Activated CD8-positive, alpha-beta memory T cell treated with anti-CD3 and anti-CD28 coated beads for 4 hours (primary cell): ENCODE results near the gene GABRA5.
"Not testable (repeated sequence)": the region's sequence is repeated elsewhere in the genome, so short reads cannot be mapped to it uniquely, and the experiment has no call there.

Source experiments
- DNase-seq, 2 donors: peaks; one replicate each; pipeline ENCODE4 v3.0.0-alpha.2; 2020; ENCODE audit warnings: low read depth in 2 of 2

GABRA5 gene

DNA sequence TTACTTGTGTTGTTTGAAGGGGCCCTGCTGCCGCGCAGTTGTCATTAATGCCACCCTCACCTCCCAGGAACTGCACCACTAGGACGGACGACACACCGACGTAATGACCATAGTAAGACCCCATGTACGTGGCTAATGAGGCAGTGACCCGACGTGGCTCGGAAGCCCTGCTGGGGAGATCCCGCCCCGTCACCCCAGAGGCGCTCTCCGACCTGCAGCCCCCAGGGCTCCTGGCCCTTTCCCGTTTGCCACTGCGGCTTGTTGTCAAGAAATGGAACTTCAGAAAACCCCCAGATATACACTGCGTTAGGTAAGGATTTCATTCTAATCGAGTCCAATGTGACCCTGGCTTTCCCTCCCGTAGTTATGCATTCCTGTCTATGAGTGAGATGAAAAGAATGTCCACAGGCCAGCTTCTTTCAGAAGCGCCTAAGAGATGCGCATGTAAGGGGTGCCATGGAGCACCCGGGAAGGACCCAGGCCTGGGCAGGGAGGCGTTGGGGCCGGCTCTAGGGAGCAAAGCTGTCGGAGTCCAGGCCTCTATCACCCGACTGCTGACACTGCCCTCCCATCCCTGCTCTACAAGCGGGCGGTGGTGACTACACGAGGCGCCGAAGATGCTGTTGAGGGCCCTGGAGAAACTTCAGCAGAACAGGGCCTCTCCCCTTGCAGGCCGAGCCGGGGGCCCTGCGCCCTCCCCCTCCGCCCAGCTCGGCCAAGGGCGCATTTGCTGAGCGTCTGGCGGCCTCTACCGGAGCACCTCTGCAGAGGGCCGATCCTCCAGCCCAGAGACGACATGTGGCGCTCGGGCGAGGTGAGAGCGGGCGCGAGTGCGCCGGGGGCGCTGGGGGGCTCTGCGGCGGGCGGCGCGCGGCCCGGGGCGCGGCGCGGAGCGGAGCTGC lies at the start of gene GABRA5:
TSS of gene GABRA5 (plus strand) at position 765 of the 902 bp plus-strand sequence. CDS start 2,187 bp downstream, outside the sequence.
- no peak for DNase-seq

DNA sequence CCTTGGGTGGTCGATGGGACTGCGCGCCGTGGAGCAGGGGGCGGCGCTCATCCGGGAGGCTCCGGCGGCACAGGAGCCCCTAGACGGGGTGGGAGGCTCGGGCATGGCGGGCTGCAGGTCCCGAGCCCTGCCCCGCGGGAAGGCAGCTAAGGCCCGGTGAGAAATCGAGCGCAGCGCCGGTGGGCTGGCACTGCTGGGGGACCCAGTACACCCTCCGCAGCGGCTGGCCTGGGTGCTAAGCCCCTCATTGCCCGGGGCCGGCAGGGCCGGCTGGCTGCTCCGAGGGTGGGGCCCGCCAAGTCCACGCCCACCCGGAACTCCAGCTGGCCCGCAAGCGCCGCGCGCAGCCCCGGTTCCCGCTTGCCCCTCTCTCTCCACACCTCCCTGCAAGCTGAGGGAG lies 35.7 kb upstream of the GABRA5 start:
- DNase-seq: not testable (repeated sequence)

DNA sequence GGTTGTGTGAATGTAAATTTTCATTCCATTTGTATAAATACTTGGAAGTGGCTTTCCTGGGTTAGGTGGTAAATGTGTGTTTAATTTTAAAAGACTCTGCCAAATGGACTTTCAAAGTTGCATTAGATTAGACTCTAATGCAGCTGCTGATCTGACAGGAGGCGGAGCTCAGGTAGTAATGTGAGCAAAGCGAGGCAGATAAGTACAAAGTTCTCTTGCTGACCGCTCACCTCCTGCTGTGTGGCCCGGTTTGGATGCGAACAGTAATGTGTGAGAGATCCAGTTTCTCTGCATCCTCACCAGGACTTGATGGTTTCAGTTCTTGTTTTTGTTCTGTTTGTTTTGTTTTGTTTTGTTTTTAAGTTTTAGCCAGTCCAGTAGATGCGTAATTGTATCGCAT lies 34.9 kb upstream of the GABRA5 start:
- no peak for DNase-seq

DNA sequence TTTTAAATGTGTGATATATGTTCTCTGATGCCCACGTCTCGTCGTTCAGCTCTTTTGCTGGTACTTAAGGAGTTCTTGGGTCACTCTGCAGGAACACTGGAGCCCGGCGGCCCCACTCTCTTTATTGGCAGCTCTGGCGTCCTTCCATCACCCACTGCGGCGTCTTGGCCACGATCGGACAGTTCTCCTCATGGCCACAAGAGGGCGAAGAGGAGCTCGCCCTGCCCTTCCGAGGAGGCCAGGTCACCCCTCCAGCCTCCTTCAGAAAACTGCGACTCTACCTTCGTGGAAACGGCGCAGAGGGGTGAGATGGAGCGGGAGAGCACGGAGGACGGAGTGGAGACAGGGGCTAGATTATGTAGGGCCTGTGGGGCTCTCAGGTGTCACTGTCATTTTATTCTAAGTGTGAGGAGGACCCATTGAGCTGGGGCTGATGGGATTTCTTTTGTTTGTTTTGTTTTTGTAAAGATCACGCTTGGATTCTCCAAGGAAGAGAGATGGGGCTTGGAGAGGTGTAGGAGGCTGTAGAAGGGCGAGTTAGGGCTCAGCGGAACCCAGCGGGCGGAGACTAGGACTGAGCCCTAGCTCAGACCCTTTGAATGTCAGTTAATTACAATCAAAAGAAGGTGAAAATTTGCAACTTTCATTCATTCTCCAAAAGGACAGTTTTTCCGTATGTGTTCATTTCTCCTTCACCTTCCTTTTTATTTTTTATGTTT lies 28.0 kb upstream of the GABRA5 start:
- DNase-seq: no peak

DNA sequence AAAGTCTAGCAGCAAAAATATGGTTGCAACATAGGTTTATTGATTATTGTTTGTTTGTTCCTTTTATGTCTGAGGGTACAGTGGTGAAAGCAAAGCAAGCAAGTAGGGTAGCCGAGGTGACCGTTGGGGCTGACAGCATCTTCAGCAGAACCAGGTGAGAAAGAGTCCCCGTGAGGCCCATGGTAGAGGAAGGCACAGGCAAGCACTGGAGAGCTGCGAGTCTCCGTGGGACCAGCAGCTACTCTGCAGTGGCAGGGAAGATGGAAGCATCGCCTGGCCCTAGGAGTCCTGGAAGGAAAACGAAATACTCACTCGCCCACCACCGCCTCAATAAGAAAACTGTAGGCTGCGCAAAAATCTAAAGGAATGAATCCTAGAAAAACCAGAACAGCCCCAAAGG lies 25.3 kb upstream of the GABRA5 start:
- no peak for DNase-seq

DNA sequence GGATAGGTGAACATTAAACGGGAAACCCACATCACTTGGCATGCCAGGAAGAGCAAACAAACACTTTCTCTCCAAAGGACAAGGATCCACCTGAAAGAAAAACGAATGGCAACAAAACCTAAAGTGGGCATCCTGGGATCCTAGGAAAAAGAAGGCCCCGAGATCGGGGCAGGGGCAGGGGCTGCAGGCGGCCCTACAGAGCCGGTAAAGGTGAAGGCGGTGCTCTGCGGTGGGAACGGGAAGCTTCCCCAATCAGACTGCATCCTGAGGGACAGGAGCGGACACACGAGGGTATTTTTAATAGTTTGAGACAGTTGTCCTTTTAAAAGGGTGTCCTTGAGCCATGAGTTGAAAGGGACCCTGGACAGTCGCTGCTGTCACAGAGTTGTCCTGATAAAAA lies 24.9 kb upstream of the GABRA5 start:
- no peak for DNase-seq

DNA sequence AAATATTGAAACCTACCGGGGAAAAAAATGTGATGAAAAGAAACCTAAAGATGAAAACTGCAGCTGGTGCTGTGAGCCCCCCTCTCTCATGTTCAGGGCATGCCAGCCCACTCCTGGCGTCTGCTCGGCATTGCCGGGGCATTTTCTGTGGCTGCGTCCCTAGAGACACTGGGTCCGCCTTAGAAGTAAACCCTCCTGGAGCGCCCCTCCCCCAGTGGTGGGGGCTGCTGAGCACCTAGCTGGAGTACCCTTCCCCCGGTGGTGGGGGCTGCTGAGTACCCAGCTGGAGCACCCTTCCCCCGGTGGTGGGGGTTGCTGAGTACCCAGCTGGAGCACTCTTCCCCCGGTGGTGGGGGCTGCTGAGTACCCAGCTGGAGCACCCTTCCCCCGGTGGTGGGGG lies 24.5 kb upstream of the GABRA5 start:
- DNase-seq: no peak

DNA sequence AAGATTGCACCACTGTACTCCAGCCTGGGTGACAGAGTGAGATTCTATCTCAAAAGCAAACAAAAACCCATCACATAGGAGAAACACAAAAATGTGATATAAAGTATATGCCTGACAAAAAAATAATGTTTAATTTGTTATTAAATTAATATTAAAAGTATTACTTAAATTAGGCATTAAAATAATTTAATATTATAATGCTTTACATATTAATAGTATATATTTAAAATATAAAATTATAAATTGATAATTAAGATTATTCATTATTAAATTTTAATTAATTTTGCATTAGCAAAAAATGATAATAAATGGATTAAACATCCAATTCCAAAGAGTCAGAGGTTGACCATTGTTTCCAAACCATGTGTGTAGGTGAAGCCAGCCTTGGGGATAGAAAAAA lies 22.0 kb upstream of the GABRA5 start:
- DNase-seq: no peak

DNA sequence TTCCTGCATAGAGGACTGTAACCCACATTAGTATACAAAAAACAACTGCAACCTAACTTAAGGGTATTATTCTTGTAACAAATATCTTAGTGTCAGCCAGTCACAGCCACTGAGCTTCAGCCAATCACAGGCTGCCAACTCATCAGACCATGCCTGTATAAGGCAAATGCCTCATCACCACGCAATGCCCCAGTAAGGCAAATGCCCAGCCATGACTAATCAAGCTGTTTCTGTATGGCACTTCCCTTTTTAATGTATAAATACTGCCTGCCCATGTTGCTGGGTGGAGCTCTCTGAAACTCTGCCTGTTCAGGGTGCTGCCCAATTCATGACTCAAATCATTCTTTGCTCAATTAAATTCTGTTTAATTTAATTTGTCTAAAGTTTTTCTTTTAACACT lies 18.4 kb upstream of the GABRA5 start:
- no peak for DNase-seq

DNA sequence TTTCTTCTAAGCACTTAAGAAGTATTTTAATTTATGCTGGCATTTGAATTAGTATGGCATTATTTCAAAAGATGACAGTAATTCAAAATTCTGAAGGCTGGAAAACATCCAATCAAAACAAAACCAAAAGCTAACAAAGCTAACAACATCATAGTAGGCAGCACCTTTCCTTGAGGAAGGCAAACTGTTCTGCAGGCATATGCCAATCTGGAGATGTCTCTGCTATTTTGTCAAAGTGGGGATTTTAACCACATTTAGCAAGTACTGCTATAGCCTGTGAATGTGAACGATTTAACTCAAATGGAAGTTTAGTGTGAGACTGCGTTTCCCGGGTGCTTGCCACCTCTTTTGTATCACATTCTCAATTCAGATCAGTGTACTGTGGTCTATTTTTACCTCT lies 16.7 kb upstream of the GABRA5 start:
- DNase-seq: no peak

DNA sequence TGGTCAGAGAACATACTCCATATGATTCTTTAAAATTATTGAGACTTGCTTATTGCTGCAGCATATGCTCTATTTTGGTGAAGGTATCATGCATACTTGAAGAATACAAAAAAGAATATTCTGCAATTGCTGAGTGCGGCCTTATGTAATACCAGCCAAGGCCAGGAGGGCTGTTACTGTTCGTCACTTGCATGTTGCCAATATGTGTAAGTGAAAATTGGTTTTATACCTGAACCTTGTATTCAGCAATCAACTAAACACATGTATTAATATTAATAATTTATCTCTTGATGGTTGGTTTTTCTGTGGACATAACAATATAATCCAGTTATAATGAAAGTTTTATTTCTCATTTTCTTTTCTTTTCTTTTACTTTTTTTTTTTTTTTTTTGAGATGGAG lies 13.9 kb upstream of the GABRA5 start:
- DNase-seq: no peak

DNA sequence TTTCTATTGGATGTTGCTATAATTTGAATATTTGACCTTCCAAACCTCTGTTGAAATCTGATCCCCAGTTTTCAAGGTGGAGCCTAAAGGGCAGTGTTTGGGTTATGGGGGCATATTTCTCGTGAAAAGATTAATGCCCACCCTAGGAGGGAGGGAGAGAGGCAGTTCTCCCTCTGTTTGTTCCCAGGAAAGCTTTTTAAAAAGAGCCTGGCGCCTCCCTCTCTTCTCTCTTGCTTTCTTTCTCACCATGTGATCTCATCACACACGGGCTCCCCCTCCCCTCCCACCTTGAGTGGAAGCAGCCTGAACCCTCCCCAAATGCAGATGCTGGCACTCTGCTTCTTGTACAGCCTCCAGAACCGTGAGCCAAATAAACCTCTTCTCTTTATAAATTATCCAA lies 12.4 kb upstream of the GABRA5 start:
- DNase-seq: no peak

DNA sequence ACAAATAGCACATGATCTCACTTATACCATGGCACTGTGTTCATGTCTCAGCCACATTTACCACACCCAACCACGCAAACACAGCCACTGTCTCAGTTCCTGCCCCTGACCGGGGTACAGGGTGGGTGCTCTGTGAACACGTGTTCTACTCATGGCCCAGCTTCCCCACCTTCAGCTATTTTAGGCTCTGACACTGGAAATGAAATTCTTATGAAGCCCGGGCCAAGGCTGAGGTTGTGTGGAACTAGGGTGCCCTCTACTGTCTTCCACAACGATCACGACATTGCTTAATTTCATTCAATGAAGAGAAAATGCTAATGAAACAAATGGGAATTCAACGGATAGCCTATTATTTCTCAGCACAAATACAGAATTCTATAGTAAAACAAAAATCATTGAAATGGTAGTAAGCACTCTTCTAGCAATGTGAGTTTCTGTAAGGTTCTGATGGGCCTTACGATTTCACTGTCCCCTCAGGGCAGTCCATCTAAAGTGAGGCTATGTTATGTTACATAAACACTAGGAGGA lies 2.1 kb upstream of the GABRA5 start:
- DNase-seq: no peak

DNA sequence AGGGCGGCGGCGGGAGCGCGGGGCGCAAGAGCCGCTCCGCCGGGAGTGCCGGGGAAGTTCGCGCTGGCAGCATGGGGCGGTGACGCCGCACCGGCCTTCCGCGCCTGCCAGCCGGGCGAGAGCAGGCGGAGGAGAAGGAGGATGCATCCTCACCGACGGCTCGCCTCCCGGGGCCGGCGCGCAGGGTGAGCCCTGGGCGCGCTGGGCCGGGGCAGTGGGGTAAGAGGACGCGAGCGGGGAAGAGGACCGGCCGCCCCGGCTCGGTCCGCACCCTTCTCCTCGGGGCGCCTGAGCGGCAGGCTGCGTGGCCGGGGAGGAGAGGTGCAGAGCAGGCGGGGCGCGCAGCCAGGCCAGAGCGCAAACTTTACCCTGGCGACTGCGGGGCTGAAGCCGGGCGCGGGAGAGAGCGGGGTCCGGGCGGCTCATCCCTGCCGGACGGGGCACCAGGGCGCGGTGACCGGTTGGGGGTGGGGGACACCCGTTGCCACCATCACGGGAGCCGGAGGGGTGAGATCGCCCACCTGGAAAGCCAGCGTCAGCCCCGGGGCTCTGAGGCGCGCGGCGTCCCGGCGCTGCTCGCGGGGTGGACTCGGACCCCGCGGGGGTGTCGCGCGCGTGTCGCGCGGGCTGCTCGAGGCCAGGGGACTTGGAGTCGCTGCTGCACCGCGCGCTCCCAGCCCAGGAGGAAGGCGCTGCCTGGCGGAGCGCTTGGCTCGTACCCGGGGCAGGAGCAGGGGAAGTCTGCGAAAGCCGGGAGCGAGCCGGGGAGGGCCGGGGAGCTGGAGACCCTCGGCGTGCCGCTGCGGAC lies 542 bp downstream of the GABRA5 start:
- no peak for DNase-seq

DNA sequence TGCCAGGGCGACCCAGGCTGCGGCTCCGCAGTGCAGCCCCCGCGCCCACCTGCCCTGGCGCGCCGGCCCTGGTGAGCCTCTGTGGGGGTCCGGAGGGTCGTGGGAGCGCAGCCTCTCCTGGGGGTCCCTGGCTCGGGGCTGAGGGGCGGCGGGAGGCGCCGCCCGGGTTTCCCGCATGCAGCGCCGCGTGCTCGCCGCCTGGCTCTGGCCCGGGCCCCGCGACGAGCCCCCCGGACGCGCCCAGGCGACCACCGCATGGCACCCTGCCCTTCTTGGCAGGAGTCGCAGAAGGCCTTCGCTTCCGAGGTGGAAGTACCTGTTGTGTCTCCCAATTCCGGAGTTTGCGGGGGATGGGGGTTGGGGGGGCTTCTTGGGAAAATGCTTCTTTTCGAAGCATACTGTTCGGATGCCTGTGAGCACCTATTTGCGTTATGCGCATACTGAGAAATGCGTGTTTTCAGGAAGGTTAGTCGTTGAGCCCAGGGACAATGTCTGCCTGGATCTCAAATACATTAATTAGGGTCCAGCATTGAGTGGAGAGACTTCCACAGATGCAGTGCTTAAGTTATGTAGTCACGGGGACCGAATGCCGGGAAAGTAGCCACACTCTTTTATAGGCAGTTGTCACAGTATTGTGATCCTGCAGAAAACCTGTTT lies 1.3 kb downstream of the GABRA5 start:
- no peak for DNase-seq

DNA sequence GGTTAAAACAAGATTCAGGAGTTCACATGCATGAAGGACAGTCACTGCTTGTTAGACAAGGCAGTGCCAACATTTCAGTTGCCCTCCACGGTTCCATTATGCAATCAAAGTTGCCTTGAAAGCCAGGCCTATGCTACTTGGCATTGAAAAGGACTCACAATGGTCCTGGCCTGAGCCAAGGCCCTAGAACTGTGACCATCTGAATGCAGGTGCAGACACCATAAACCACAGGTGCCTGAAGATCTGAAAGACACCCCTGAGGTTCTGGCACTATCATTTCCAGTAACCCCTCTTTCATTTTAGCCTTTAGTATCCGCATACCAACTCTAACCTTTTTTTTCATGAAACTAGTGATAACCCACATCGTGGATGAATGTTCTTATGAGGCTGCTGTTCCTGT lies 2.8 kb downstream of the GABRA5 start:
- no peak for DNase-seq

DNA sequence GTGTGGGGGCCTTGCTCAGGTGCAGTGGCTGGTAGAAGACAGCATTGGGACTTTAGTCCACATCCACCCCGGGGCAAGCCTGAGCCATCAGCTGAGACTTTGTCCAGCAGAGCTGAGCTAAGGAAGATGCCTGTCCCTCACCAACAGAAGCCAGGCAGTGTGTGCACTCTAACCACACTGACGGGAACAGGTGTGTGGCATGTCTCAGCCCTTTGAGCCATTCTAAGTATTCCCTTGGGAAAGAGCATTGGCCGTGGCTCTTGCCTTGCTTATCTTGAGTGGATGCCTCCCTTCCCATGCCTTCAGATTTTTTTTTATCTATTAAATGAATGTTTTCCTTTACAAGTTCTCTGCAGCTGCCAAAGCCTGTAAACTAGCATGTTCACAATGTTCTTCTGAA lies 3.5 kb downstream of the GABRA5 start:
- no peak for DNase-seq

DNA sequence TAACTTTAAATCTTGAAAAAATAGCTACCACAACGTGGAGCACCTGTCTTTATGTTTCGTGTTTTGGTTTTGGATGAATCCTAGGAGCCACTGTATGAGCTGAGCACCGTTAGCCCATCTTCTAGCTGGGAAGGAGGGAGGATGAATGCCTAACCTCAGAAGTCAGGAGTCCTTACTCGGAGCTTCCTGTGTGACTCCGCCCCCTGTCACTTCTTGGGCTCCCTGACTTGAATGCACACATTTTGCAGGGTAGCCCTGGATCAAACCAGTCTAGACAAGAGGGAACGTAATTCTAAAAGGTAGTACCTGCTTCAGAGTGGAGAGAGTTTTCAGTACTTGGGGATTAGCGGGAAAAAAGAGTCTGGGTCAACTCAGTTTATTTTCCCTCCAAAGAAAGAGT lies 5.3 kb downstream of the GABRA5 start:
- DNase-seq: no peak

DNA sequence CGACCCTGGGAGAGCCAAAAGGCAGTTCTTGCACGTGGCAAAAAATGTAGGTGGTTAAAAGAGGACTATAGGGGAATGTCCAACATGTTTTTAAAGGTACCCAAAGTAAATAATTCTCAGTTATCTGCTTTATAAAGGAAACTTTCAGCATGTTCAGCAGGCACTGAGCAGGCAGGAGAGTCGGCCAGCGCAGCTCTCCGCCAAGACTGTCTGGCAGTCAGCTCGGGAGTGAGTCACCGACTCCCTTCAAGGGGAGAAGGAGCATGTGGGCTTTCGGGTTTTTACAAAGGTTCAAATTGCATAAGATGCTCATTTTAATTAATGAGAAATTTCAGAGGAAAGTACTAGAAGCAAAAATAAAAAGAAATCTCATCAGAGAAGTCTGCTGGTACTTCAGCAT lies 7.0 kb downstream of the GABRA5 start:
- DNase-seq: no peak

DNA sequence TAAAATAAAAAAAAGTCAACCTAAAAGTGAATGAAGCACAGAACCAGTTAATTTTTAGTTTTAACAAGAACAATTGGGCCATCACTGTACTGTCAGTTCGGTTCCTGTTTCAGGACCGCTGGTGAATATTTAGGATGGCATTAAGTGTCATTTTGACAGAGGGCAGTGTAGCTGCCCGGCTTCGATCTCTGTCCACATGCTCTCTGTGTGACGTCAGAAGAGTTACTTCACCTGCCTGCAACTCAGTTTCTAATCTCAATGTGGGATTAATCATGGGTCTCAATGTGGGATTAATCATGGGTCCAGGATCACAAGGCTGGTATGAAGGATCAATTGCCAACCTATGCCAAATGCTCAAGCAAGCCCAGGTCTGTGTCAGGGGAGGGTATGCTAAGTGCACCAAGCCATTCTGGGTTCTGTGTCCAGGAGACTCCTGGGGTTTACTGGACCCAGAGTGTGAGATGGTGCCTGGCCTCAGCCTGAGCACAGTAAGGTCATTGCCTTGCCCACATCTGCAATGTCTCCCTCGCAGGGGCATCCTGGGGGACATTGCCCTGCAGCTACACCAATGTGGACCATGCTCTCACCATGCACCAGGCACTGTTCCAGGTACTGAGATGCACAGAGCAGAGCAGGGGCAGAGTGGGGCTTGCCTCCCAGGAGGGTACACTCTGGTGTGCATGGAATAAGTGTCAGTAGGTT lies 8.1 kb downstream of the GABRA5 start:
- DNase-seq: no peak

DNA sequence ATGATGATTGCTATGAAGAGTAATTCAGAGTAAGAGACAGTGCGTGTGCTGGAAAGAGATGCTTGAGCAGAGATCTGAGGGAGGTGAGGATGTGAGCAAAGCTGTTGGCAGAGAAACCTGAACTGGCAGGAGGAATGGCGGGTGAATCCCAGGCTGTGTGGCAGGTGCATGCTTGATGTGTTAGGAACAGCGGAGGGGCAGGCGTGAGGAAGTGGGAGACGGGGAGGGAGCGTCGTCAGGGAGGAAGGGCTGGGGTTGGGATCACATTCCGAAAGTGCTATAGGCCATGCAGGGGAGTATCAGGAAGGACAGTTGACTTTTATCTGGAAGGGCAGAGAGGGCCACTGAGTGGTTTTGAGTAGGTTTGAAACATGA lies 8.6 kb downstream of the GABRA5 start:
- no peak for DNase-seq
